ENCODE data around the gene CETN2. TPM values are rescaled to one million over a fixed set of nuclear protein-coding genes. Genes with fewer than 3 reads are reported as not detected.

Gene CETN2
- total RNA-seq, 4 donors from 2014 or later, result 8.1 to 15.7 (median 10.5) TPM

DNA sequence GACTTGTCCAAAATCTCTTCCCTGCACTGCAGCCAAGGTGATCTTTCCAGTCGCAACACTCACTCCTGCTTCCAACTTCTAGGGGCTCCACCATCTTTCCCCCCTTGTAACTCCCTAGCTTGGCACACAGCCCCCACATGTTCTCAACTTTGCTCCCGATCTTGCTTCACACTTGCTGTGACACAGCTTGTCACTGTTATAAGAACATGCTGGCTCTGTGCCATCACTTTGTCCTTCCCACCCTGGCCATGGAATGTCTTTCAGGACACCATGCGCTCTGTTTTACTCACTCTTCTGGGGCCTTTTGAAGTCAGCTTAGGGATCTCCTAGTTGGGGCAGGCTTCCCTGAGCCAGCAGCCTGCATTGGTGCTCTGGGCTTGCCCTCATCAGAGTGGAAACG, 2.8 kb upstream of the CETN2 start:
- in situ Hi-C loops (cut with MboI; ENCODE audit: low sequenced_read_pairs in 4 of 4), result no loop called here
- H3K4me1 ChIP-seq, result peaks cover 3 to 16% of the 10 kb centered on the region in 2 donors
- DNase-seq (no peak), ATAC-seq (no peak)
- H3K4me3 ChIP-seq, result no peak overlapping the region
- no peaks in the 10 kb centered on the region for H3K27me3 ChIP-seq
- H3K9me3 ChIP-seq, result no peaks in the 10 kb centered on the region
- no peak overlapping the region for H3K27ac ChIP-seq
- intact Hi-C loops (cut with DNase I; ENCODE audit: low total_unique reads), result no loop called here
- TF ChIP-seq POLR2A (IDR thresholded peaks at IDR 0.05), result no peak
- TF ChIP-seq, protein P1, sequence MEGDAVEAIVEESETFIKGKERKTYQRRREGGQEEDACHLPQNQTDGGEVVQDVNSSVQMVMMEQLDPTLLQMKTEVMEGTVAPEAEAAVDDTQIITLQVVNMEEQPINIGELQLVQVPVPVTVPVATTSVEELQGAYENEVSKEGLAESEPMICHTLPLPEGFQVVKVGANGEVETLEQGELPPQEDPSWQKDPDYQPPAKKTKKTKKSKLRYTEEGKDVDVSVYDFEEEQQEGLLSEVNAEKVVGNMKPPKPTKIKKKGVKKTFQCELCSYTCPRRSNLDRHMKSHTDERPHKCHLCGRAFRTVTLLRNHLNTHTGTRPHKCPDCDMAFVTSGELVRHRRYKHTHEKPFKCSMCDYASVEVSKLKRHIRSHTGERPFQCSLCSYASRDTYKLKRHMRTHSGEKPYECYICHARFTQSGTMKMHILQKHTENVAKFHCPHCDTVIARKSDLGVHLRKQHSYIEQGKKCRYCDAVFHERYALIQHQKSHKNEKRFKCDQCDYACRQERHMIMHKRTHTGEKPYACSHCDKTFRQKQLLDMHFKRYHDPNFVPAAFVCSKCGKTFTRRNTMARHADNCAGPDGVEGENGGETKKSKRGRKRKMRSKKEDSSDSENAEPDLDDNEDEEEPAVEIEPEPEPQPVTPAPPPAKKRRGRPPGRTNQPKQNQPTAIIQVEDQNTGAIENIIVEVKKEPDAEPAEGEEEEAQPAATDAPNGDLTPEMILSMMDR (IDR thresholded peaks at IDR 0.05 in 4 of 5, conservative IDR thresholded peaks at IDR 0.05 in 1 of 5), result no peak
- no peaks in the 10 kb centered on the region for H3K36me3 ChIP-seq

- in situ Hi-C loops (cut with MboI; ENCODE audit: low sequenced_read_pairs in 4 of 4) (no loop called here), intact Hi-C loops (cut with DNase I; ENCODE audit: low total_unique reads) (no loop called here)
- DNase-seq (no peak), ATAC-seq (no peak)
- H3K4me1 ChIP-seq, result peaks cover 3 to 16% of the 10 kb centered on the region in 2 donors
- TF ChIP-seq, protein P1 (IDR thresholded peaks at IDR 0.05 in 4 of 5, conservative IDR thresholded peaks at IDR 0.05 in 1 of 5), result no peak
- TF ChIP-seq POLR2A (IDR thresholded peaks at IDR 0.05), result no peak
- no peaks in the 10 kb centered on the region for H3K9me3 ChIP-seq
- no peaks in the 10 kb centered on the region for H3K27me3 ChIP-seq
- no peak overlapping the region for H3K27ac ChIP-seq
- peaks cover 0 to 2% of the 10 kb centered on the region in 2 donors for H3K36me3 ChIP-seq
- no peak overlapping the region for H3K4me3 ChIP-seq
Measured at GRCh38 chrX:152832520-152832919, 2.0 kb upstream of the CETN2 start.

- intact Hi-C loops (cut with DNase I; ENCODE audit: low total_unique reads), result no loop called here
- DNase-seq (no peak), ATAC-seq (no peak)
- H3K4me1 ChIP-seq, result peaks cover 3 to 16% of the 10 kb centered on the region in 2 donors
- no peaks in the 10 kb centered on the region for H3K27me3 ChIP-seq
- H3K9me3 ChIP-seq, result no peaks in the 10 kb centered on the region
- H3K4me3 ChIP-seq, result peak overlapping the region; percentile 63 to 77 (median 68)
- in situ Hi-C loops (cut with MboI; ENCODE audit: low sequenced_read_pairs in 4 of 4), result no loop called here
- peak overlapping the region; percentile 78 to 86 (median 80) for H3K27ac ChIP-seq
- peaks cover 0 to 6% of the 10 kb centered on the region in 2 donors for H3K36me3 ChIP-seq
- TF ChIP-seq, protein P1 (IDR thresholded peaks at IDR 0.05 in 4 of 5, conservative IDR thresholded peaks at IDR 0.05 in 1 of 5), result no peak
- no peak for TF ChIP-seq POLR2A (IDR thresholded peaks at IDR 0.05)
Measured at GRCh38 chrX:152831391-152831790, 834 bp upstream of the CETN2 start.

- Histone ChIP-seq H3K4me3 (no peak overlapping the region), H3K4me1 (peaks cover under 1 to 5% of the 10 kb centered on the region in 2 donors), H3K9me3 (no peaks in the 10 kb centered on the region), H3K27ac (no peak overlapping the region), H3K36me3 (peaks cover 0 to 6% of the 10 kb centered on the region in 2 donors), H3K27me3 (no peaks in the 10 kb centered on the region)
- intact Hi-C loops (cut with DNase I; ENCODE audit: low total_unique reads) (no loop called here), in situ Hi-C loops (cut with MboI; ENCODE audit: low sequenced_read_pairs in 4 of 4) (loop anchor here in 1 of 4 donors (25.0 kb wide), 1 partner anchor 1063 kb away; no protein-coding TSS in a partner anchor)
- TF ChIP-seq POLR2A (IDR thresholded peaks at IDR 0.05), result no peak
- TF ChIP-seq, protein P1 (IDR thresholded peaks at IDR 0.05 in 4 of 5, conservative IDR thresholded peaks at IDR 0.05 in 1 of 5), result no peak
- DNase-seq (no peak), ATAC-seq (no peak)
Measured at GRCh38 chrX:152824841-152825374, 5.6 kb downstream of the CETN2 start.

- H3K36me3 ChIP-seq, result peaks cover 0 to 6% of the 10 kb centered on the region in 2 donors
- H3K27me3 ChIP-seq, result no peaks in the 10 kb centered on the region
- H3K9me3 ChIP-seq, result no peaks in the 10 kb centered on the region
- no peak for TF ChIP-seq POLR2A (IDR thresholded peaks at IDR 0.05)
- TF ChIP-seq, protein P1 (IDR thresholded peaks at IDR 0.05 in 4 of 5, conservative IDR thresholded peaks at IDR 0.05 in 1 of 5), result no peak
- ATAC-seq, result no peak
- in situ Hi-C loops (cut with MboI; ENCODE audit: low sequenced_read_pairs in 4 of 4) (loop anchor here in 1 of 4 donors (25.0 kb wide), 1 partner anchor 1061 kb away; no protein-coding TSS in a partner anchor), intact Hi-C loops (cut with DNase I; ENCODE audit: low total_unique reads) (no loop called here)
- no peak for DNase-seq
- H3K4me1 ChIP-seq, result no peaks in the 10 kb centered on the region
- no peak overlapping the region for H3K4me3 ChIP-seq
- H3K27ac ChIP-seq, result no peak overlapping the region
Measured at GRCh38 chrX:152823657-152824056, 6.9 kb downstream of the CETN2 start.

Data from gastrocnemius medialis (tissue), 4 donors.